ENCODE measurements around the gene ORAI1.
"Not testable (repeated sequence)": the region's sequence is repeated elsewhere in the genome, so short reads cannot be mapped to it uniquely, and the experiment has no call there.

Gene ORAI1

DNA sequence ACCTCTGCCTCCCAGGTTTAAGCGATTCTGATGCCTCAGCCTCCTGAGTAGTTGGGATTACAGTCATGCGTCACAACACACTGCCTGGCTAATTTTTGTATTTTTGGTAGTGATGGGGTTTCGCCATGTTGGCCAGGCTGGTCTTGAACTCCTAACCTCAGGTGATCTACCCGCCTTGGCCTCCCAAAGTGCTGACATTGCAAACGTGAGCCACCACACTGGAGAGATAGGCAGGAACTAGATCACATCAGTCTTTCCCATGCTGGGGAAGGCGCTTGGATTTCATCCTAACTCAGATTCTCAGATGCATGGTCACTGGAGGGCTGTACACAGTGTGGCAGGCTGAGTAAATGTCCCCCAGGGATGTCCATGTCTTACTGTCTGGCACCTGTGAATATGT lies 18.0 kb upstream of the ORAI1 start:
- DNase-seq: no peak

DNA sequence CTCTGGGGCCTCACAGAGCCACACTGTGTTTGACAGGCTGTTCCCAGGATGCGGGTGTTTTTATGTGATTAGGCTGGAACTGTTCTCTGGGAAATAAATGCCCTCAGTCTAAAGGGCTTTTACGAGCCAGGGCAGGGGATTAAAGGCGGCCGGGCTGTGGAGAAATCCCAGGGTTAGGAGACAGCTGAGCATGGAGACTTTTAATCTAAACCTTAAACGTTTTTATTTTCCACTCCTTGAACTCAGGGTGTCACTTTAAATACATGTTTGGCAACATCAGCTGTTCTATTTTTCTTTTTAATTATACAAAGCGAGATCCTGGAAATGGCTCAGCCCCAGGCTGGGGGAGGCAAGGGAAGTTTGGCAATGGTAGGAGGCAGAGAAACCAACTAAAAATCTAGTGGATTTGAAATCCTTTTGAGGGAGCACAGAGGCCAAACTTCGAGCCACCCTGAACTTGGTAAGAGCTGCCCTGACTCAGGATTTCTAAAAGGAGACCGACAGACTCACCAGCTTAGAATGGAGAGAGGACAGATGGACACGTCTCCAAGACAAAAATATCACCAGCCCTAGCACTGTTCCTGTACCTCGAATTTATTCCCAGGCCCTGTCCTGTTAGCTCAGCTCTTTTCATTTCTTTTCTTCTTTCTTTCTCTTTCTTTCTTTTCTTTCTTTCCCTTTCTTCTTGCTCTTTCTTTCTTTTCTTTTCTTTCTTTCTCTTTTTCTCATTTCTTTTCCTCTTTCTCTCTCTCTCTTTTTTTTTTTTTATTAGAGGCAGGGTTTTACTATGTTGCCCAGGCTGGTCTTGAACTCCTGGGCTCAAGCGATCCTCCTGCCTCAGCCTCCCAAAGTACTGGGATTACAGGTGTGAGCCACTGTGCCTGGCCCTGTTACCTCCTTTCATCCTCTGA lies 15.8 kb upstream of the ORAI1 start:
- no peak for DNase-seq

DNA sequence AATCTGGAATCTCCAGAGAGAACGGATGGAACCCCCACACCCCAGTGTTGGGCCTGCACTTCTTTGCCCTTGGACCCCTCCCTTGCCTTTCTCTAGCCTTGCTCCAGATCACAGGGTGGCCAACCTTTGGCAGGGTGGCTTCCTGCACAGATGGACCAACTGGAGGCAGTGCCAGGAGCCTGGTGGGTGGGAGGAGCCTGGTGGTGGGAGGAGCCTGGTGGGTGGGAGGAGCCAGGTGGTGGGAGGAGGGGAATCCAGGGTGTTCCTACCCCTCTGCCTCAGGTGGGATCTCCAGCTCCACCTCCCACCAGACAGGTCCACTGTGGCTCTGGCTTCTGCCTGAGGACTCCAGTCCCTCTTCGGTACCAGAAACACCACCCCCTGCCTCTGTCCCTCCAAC lies 15.0 kb upstream of the ORAI1 start:
- DNase-seq: no peak

DNA sequence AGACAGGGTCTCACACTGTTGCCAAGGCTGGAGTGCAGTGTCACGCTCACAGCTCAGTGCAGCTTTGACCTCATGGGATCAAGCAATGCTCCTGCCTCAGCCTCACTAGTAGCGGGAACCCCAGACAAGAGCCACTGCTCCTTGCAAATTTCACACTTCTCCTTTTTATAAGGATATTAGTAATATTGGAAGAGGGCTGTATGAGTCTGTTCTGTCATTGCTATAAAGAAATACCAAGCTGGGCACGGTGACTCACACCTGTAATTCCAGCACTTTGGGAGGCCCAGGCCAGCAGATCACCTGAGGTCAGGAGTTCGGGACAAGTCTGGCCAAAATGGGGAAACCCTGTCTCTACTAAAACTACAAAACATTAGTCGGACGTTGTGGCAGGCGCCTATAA lies 12.9 kb upstream of the ORAI1 start:
- no peak for DNase-seq

DNA sequence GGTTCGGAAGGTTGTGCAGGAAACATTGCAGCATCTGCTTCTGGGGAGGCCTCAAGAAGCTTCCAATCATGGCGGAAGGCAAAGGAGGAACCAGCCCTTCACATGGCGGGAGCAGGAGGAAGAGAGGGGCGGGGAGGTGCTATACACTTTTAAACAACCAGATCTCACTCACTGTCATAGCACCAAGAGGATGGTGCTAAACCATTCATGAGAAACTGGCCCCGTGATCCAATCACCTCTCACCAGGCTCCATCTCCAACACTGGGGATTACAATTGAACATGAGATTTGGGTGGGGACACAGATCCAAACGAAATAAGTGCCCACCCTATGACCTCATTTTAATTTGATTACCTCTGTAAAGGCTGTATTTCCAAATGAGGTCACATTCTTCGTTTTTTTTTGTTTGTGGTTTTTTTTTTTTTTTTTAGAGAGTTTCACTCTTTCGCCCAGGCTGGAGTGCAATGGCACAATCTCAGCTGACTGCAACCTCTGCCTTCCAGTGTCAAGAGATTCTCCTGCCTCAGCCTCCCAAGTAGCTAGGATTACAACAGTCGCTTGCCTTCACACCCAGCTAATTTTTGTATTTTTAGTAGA lies 11.4 kb upstream of the ORAI1 start:
- no peak for DNase-seq

DNA sequence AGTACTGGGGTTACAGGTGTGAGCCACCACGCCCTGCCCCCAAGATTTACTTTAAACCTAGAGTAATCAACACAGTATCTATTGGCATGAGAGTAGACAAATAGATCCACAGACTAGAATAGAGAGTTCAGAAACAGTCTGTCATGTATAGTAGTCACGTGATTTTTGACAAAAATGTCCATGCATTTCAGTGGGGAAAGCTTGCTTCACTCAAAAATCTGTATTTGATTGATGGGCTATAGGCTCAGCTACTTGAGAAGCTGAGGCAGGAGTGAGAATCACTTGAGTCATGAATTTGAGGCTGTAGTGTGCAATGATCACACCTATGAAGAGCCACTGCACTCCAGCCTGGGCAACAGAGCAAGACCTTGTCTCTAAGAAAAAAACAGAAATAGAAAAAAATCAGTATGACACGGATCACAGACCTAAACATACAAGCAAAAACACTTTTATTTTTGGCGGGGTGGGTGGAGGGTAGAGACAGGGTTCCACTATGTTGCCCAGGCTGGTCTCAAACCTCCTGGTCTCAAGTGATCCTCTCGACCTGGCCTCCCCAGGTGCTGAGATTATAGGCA lies 7.6 kb upstream of the ORAI1 start:
- no peak for DNase-seq

DNA sequence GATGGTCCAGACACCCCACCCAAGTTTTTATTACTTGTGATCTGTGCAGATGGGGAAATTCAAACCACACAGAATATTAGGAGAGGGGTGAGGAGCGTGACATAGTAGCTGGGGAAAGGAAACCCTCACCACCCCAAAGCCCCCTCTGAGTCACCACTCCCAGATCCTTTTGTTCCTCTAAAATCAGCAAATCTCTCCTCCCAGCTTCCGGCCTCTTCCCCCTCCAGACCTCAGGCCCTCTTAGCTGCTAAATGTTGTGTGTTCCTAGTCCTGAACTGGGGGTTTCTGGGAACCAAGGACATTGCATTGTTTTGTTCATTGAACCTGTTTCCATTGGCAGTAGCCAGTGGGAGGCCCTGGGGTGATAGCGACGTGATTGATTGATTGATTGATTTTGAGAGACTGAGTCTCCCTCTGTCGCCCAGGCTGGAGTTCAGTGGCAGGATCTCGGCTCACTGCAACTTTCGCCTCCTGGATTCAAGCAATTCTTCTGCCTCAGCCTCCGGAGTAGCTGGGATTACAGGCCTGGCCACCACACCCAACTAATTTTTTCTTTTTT lies 5.9 kb upstream of the ORAI1 start:
- no peak for DNase-seq

DNA sequence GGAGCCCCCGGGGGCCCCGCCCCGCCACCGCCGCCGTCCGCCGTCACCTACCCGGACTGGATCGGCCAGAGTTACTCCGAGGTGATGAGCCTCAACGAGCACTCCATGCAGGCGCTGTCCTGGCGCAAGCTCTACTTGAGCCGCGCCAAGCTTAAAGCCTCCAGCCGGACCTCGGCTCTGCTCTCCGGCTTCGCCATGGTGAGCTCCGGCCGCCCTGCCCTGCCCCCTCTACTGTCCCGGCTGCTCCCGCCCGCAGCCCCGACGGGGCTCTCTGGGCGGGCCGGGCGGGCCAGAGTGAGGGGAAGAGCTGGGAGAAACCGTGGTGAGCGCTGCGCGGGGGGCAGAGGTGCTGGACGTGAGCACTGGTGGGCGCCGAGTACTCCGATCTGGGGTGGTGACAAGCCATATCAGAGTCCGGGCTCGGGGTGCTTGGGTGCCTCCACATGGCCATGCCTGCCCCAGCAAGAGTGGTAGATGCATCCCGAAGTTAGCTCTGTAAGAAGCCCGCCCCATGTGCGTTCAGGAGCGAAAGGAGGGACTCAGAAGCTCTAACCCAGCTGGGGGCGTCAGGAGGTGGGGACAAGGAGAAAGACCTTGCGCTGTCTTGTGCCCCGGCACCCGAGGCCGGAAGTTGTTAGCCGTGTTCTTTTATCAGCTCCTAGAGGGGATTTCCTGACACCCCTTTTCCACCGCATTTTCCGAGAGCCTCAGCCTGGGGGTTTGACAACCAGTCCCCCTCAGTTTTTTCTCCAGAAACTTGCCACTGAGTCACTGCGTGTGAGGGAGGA lies 717 bp downstream of the ORAI1 start:
- DNase-seq: peak; percentile 49 to 75

DNA sequence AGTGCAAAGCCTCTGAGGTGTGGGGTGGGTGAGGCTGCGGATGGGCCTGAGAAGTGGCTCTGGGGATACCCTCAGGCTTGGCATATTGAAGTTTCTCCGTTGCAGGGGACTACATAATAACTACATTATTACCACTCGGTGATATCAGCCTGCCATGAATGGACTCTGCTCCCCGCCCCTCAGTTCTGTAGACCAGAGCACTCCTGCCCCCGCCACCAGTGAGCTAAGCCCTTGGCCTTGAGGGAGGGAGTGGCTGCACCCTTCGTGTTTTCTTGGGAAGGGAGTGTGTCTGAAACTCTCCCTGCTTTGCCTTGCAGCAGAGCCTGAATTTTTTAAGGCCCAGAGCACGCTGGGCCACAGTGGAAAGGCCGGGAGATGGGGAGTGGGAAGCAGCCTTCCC lies 1.7 kb downstream of the ORAI1 start:
- DNase-seq: peak in 1 of 2 experiments; percentile 32

DNA sequence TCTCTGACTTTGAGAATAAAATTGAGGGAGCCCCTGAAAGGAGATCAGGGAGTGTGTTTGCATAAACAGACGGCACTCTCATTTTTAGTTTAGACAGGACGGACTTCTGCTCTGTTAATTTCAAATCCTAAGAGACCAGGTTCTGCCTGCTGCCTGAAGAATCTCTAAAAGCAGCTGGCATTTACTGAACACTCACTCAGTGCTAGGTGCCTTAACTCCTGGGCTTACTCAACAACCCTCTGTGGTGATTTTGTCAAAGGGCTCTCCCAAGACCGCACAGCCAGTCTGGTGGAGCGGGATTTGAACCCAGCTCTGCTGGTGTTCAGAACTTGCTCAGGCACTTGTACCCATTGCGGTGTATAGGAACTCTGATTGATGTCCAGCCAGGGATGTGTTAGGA lies 2.2 kb downstream of the ORAI1 start:
- no peak for DNase-seq

DNA sequence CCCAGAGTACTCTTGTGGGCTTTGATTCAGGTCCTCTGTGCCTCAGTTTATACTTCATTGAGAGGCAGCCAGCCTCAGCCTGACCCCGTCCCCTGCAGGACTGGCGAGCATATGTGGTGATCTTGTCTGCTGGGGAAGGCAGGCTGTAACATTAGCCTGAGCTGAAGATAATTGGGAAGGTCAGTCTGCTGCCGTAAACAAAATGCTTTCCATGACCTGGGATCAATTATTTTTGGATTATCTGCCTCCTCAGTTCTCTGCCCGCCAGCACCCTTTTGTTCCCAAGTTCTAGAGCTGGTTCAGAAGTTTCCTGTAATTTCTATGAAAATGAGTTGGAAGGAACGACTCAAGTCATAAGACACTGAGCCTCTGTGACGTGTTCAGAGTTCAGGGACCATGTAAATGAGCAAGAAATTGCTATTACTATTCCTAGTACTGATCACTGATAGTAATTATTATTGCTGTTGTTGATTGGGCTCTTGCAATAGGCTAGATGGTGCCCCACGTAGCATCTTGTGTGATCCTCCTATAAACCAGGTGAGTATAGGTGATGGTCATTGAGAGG lies 4.5 kb downstream of the ORAI1 start:
- no peak for DNase-seq

DNA sequence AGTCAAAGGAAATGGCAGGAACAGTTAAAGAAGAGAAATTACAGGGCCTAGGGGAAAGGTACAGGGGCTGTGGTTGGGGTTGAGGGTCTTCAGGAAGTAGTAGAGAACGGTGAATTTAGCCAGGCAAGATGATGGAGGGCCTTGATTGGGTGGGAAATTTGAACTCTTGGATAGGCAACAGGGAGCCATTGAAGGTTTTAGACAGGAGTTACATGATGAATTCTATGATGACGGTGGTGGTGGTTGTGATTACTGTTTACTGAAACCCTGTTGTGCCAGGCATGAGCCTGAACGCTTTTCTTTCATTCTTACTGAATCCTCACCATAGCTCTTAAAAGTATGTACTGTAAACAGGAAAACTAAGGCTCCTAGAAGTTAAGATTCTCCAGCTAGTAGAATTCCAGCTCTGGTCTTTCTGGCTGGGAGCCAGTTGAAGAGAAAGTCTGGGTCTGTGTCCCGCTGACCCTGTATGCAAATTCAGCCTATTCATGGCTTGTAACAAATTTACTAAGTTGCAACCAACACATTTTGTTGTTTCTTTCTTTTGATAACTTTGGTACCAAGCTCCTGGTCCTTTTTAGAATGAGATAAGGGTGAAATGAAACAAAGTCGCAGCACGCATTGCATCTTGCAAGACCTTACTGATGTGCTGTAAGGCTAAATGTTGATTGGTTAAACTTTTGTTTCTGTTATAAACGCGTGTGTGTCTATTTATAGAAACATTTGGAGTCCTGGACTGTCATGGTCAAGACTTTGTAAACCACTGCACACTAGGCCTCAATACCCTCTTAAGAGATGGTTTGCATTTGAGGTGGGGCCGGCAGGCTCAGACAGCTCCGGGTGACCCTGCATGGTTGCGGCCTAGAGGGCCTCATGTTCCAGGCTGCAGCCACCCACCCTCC lies 6.0 kb downstream of the ORAI1 start:
- no peak for DNase-seq

DNA sequence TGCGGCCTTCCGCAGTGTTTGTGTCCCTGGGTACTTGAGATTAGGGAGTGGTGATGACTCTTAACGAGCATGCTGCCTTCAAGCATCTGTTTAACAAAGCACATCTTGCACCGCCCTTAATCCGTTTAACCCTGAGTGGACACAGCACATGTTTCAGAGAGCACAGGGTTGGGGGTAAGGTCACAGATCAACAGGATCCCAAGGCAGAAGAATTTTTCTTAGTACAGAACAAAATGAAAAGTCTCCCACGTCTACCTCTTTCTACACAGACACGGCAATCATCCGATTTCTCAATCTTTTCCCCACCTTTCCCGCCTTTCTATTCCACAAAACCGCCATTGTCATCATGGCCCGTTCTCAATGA lies 7.5 kb downstream of the ORAI1 start:
- DNase-seq: not testable (repeated sequence)

DNA sequence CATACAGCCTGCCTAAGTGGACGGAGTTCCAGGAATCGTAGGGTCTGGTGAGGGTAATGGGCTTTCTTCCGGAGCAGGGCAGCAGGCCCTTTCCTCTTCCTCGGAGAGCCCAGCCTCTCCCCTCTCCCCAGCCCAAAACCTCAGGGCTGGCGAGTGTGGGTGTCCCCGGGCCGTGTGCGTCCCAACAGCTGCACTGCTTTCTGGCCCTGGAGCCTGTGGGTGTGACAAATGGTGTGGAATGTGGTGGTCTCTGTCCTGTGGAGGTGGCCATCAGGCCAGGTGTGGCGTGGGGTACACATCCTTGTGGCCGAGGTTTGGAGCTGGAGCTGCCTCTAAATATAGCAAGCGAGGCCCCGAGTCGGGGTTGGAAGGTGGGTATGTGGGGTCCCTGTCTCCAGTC lies 8.5 kb downstream of the ORAI1 start:
- DNase-seq: no peak

DNA sequence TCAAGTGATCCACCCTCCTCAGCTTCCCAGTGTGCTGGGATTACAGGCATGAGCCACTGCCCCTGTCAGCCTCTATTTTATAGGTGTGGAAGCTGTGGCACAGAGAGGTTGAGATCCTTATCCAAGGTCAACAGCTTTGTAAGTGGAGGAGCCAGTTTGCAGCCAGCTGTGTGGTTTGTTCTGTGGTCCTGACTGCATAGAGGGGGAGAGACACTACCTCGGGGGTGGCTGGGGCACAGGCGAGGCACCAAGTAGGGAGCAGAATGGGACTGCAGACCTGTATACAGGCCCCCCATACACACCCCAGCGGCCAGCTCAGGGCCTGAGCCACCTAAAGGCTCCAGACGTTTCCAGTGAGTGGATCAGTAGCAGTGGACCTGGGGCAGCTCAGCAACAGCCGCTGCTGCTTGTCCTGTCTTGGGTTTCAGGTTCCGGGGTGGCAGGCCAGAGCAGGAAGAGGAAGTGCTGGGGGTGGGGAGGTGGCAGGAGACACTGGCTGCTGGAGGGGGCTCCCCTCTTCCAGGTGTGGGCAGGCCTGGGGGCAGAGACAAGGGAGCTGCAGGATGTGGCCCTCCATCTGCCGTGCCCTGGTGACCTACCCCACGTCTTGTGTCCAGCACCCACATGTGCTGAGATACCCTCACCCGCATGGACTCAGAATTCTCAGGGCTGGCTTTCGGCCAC lies 11.0 kb downstream of the ORAI1 start:
- no peak for DNase-seq

DNA sequence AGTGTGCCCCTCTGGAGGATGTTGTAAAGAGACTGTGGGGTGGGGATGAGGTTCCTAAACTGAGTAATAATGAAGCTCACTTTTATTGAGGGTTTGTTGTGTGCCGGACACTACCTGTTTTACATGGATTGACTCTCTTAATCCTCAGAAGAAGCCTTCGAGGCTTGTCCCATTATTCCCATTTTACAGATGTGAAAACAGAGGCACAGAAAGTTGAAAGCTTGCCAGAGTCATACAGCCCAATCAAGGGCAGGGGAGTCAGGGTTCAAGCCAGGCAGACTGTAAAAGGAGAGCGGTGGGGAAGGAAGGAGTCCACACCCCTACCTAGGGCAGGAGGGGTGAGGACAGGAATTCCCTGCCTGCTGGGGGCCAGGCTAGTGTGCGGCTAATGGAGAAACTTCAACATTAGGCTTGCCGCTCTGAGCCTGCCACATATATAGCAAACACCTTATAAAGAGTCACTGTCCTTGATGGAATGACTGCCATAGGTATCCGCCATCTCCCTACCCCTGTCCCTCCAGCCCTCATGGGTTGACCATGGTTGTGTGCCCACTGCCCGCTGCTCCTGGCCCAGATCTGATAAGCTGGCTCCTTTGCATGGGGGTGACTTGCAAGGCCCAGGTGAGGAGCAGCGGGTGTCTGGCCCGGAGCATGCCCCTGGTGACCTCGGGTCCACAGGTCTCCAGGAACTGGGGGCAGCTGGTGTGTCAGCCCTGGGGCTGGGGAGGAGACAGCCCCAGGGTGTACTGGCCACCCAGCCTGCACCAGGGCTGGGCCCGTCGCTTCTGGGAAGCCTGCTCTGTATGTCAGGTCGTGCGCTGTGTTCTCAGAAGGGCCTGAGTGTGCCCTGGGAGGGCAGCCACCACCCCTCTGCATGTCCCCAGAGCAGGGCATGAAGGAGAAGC lies 12.2 kb downstream of the ORAI1 start:
- DNase-seq: no peak

DNA sequence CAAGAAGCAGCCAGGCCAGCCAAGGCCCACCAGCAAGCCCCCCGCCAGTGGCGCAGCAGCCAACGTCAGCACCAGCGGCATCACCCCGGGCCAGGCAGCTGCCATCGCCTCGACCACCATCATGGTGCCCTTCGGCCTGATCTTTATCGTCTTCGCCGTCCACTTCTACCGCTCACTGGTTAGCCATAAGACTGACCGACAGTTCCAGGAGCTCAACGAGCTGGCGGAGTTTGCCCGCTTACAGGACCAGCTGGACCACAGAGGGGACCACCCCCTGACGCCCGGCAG lies 15.0 kb downstream of the ORAI1 start:
- DNase-seq: no peak

DNA sequence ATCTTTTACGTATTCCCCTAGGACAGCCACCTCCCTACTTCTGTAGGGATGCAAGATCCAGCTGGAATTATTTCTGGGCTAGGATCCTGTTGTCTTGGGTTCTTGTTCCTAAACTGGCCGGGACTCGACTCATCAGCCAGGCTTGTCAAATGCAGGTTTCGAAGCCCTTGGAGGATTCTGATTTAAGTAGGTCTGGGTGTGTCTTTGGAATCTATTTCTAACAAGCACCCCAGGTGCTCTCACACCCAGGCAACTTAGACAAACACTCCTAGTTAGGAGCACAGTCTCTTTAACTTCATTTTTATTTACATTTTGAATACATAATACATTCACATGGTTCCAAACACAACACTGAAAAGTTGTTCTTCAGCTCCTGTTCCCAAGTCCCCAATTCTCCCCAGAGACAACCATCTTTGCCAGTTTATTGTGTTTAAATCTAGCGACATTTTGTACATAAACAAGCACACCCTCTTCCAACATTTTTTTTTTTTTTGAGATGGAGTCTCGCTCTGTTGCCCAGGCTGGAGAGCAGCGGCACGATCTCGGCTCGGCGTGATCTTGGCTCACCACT lies 22.2 kb downstream of the ORAI1 start:
- no peak for DNase-seq

DNA sequence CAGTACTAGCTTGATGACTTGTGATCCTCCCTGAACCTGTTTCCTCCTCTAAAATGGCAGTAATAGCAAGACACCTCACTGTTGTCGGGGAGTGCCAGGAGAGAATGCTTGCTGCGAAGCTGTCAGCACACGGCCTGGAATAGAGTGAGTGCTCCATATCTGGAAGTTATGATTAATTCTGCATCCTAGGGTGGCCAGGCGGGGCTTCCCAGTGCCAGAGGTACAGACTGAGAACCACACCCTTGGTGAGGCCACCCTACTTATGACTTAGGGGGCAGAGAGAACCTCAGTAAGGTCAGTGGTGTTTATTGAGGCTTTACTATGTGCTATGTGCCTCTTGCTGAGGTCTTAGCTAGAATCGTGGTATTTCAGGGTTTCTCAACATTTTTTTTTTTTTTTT lies 23.0 kb downstream of the ORAI1 start:
- no peak for DNase-seq

DNA sequence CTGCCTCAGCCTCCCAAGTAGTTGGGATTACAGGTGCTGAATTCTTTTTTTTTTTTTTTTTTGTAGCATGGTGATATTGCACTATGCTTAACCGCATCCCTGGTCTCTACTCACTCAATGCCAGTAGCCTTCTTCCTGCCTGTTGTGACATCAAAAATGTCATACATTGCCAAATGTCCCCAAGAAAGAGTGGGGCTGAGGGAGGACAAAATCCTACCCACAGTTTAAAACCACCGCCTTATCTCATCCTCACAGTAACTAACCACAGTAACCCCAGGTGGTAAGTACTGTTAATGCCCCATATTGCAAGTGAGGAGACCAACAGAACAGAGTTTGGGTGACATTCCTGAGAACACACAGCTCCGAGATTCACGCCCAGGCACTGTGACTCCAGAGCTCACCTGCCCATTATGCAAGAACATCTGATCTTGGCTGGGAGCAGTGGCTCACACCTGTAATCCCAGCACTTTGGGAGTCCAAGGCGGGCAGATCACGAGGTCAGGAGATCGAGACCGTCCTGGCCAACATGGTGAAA lies 23.6 kb downstream of the ORAI1 start:
- no peak for DNase-seq
